Cerebellar cortex (tissue), 1 donor: ENCODE measurements around the gene PPIP5K2.
A peak's percentile ranks its signal among the peaks of the same experiment; 100 is the strongest.
"Not testable (repeated sequence)": the region's sequence is repeated elsewhere in the genome, so short reads cannot be mapped to it uniquely, and the experiment has no call there.

Experiments
- DNase-seq: peaks from one replicate; pipeline ENCODE4 v3.0.0-alpha.2; 2015; ENCODE audit warnings: low spot score

The PPIP5K2 gene

GRCh38 chr5:103119765-103120606 lies at the start of gene PPIP5K2, which contains the start of gene GIN1:
PPIP5K2 (plus strand) TSS chr5:103120301; CDS start chr5:103129590, 9,289 bp downstream.
GIN1 (minus strand) TSS chr5:103120138; CDS start chr5:103108707, 11,431 bp downstream.
- peak; percentile 99 for DNase-seq

- not testable (repeated sequence) for DNase-seq
Measured at GRCh38 chr5:103073500-103073899, 46.6 kb upstream of the PPIP5K2 start.

DNA sequence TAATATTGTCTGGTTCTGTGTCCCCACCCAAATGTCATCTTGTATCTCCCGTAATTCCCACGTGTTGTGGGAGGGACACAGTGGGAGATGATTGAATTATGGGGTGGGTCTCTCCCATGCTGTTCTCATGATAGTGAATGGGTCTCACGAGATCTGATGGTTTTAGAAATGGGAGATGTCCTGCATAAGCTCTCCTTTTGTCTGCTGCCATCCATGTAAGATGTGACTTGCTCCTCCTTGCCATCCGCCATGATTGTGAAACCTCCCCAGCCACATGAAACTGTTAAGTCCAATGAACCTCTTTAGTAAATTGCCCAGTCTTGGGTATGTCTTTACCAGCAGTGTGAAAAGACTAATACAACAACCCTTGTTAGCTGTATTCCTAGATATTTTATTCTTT lies 44.7 kb upstream of the PPIP5K2 start:
- DNase-seq = no peak

- DNase-seq = no peak
Measured at GRCh38 chr5:103079796-103080195, 40.3 kb upstream of the PPIP5K2 start.

- DNase-seq = no peak
Measured at GRCh38 chr5:103086547-103086946, 33.6 kb upstream of the PPIP5K2 start.

DNA sequence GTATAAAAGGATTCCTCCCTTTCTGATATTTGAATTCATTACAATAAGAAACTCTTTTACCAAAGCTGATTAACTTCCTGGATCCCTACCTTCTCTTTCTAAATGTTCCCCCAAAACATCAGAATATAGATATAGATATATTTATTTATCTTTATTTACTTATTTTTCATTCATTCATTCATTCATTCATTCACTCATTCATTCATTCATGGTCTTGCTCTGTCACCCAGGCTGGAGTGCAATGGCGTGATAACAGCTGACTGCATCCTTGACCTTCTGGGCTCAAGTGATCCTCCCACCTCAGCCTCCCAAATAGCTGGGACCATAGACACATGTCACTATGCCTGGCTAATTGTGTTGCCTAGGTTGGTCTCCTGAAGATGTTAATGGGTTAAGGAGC lies 30.8 kb upstream of the PPIP5K2 start:
- no peak for DNase-seq

- no peak for DNase-seq
Measured at GRCh38 chr5:103090791-103091190, 29.3 kb upstream of the PPIP5K2 start.

DNA sequence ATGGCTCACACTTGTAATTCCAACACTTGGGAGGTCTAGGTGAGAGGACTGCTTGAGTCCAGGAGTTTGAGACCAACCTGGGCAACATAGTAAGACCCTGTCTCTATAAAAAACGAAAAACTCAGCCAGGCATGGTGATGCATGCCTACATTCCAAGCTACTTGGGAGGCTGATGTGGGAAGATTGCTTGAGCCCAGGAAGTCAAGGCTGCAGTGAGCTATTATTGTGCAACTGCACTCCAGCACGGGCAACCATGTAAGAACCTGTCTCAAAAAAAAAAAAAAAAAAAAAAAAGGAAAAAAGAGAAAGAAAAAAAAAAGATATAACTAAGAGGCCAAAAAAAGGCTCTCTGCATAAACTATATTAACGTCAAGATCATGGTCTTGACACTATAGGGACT lies 27.4 kb upstream of the PPIP5K2 start:
- no peak for DNase-seq

DNA sequence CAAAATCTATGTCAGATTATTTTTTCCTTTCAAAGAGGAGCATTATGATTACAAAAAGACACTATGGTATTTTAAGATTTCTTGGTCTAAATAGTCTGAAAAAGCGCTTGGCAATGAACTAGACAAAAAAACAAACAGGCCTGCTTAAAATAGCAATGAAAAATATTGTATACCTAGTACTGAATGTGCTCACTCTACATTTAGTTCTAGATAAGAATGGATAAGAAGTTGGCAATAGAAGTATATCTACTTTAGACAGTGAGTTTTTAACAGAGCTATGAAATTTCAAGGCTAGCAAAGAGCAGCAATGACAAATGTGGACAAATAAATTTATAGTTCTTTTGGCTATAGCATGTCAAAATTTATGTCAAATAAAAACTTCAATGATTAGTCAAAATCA lies 26.4 kb upstream of the PPIP5K2 start:
- no peak for DNase-seq

DNA sequence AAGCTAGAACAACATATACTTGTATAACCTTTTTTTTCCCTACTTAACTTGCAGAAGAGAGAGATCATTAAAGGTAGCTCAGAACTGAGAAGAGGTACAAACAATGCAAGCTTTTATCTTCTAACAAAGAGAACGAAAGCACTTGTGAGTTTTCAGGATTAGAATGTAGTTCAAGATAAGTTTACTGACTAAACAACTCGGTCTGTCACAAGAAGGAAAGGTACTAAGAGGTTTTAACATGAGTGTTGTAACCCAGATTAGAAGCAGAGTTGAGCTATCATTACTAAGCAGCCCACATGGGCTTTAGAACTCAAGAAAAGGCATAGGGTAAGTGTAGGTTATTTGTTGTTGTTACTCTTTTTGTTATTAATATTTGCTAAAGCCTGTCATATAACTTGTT lies 25.4 kb upstream of the PPIP5K2 start:
- no peak for DNase-seq

- DNase-seq = no peak
Measured at GRCh38 chr5:103098993-103099392, 21.1 kb upstream of the PPIP5K2 start.

DNA sequence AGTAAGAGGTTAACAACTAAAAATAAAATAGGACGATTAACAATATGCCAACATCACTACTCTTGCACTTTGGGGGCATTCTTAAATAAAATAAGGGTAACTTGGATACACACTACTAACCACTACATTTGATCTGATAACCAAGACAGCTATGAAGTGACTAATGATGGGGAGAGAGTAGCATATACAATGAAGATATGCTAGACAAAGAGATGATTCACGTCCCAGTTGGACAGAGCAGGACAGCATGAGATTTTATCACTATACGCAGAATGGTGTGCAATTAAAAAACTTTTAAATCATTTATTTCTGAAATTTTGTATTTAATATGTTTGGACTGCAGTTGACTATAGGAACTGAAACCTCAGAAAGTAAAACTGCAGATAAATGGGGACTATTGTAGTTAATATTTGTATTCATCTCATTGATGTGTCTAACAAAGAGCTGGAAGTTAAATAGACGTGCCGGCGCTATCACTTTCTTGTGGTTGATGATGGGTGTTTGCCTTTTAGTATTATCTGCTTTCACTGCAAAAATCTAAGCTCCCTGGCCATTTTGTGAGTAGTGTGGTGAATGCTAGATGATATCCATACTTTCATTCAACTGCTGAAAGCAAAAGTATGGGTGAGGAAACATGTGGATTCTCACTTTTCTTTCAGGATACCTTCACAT lies 18.9 kb upstream of the PPIP5K2 start:
- no peak for DNase-seq

GRCh38 chr5:103102234-103102633 lies 17.9 kb upstream of the PPIP5K2 start:
- DNase-seq = no peak

DNA sequence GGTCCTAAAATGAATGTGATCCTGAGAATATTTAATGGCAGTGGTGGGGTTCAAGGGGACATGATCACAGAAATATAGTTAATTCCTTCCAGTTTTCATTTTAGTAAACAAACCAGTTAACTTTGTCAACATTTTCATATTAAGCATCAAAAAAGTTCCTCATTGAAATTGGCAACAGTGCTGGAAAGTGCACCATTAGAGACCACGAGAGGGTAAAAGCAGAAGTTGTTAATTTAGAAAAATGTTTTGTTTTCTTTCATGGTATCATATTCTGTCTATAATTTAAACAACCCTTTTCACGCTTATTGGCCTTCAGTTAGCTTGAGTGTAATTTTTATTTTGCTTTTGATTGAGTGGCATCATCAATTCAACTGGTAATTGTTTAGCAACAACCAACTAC lies 12.0 kb upstream of the PPIP5K2 start:
- no peak for DNase-seq

DNA sequence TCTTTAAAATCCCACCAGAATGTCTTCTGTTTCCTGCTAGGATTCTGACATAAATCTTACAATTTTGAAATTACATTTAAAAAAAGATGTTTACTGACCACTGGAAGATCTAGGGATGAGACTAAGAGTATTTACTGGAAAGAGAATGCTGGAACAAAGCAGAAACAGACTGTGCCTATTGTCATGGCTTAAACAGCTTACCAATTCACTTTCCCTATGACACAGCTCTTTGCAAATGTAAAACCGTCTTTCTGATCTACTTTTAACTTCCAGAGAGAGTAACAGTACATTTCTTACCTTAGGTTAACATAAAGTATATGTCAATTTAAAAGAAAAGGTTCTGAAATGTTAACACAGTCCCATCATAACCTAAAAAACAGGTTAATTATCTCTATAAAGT lies 10.8 kb upstream of the PPIP5K2 start:
- DNase-seq = no peak

DNA sequence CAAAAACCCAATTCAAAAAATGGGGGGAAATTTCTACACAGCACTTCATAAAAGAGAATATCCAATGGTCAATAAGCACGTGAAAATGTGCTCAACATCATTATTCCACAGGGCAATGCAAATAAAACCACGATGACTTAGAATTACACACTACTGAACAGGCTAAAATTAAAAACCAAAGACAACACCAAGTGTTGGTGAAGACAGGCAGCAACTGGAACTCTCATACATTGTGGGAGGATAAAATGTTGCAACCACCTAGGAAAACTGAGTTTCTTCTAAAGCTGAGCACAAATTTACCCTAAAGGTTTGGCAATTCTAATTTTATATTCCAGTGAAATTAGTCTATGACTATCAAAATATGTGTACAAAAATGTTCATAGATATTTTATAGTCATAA lies 9.7 kb upstream of the PPIP5K2 start:
- DNase-seq = no peak

GRCh38 chr5:103111468-103111867 lies 8.6 kb upstream of the PPIP5K2 start:
- no peak for DNase-seq

DNA sequence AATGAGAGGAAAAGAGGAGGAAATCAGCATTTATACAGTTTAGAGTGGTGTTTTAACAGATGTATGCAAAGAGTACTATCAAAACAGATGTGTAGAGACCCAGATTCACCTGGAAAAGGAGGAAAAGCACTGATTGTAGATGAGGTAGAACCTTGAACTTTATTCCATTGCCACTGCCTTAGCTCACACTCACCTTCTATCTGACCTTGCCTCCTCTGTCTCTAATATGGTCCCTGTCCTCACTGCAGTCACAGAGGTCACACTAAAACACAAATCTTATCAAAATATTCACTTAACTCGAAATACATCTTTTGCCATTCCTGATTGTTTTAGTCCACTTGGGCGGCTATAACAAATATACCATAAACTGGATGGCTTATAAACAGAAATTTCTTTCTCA lies 7.2 kb upstream of the PPIP5K2 start:
- no peak for DNase-seq

- DNase-seq = no peak
Measured at GRCh38 chr5:103114440-103114839, 5.7 kb upstream of the PPIP5K2 start.

DNA sequence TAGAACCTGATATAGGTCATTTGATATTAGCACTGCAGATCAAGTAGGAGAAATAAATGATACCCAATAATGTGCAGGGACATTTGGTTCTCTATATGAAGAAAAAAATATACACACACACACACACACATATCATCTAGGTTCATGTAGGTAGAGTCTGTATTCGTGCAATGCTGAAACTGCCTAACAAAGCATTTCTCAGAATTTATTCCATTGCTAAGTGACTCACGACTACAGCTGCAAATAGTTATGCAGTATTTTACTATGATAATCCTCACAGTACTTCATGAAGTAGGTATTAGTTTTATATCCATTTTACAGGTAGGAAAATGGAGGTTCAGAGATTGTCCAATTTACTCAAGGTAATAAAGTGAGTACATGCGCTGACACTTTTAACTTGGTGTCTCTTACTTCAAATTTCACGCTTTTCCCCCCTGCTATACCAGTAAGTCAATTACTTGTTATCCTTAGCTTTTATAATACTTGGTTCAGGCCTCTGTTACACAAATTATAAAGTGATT lies 2.6 kb upstream of the PPIP5K2 start:
- DNase-seq = no peak

DNA sequence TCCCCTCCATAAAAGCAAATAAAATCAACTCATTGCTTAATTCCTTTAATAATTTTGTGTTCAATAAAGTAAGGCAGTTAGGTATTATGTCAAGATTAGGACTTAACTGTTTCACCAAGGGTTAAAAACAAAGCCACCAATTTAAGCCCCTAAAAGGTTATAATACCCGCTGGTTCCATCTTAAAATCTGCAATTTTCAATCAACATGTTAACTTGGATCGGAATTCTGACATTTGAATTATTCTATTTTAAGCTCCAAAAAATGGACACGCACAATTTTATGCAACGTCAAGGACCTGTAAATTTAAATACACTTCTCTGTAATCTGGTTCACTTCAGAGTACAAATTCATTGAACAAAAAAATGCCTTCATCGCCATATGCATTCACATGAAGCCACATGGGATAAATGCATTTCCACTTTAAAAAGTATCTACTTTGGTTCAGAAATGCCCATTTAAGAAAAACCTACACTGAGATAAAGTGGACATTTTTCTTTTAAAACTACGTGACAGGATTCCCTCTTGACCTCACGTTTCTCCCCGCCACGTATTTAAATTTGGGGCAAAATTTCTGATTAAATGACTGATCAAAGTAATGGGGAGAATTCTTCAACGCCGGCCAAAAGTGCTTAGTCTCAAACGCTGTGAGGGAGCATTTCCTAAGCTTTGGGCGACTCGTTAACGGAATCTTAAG lies 884 bp upstream of the PPIP5K2 start:
- no peak for DNase-seq

- DNase-seq = no peak
Measured at GRCh38 chr5:103120607-103121200, 603 bp downstream of the PPIP5K2 start.
